SK-N-SH treated with all-trans-retinoic acid at 6 μM for 48 hours (cell line): Measurements from ENCODE around the gene OBP2A.

Experiments used
- CSDC2 ChIP-seq: fragments of 250-450 bp; sonication (Bioruptor Pico); IDR thresholded peaks from 2 replicates; pipeline ENCODE4 v1.5.0; 2020; ENCODE audit warnings: mild to moderate bottlenecking, moderate library complexity
- ISL1 ChIP-seq: fragments of 250-450 bp; sonication (Bioruptor Pico); IDR thresholded peaks from 2 replicates; pipeline ENCODE4 v2.1.2; 2022; ENCODE audit warnings: mild to moderate bottlenecking, moderate library complexity
- OSR1 ChIP-seq: fragments of 250-450 bp; sonication (Bioruptor Pico); IDR thresholded peaks from 2 replicates; pipeline ENCODE4 v1.8.0; 2022; ENCODE audit warnings: moderate library complexity, mild to moderate bottlenecking, inconsistent platforms
- PATZ1 ChIP-seq: fragments of 250-450 bp; sonication (Bioruptor Pico); IDR thresholded peaks from 2 replicates; pipeline ENCODE4 v1.8.0; 2020; ENCODE audit warnings: mild to moderate bottlenecking, moderate library complexity, borderline replicate concordance
- POU6F1 ChIP-seq: fragments of 250-450 bp; sonication (Bioruptor Pico); IDR thresholded peaks from 2 replicates; pipeline ENCODE4 v1.8.0; 2021; ENCODE audit warnings: low read depth, mild to moderate bottlenecking, moderate library complexity, borderline replicate concordance
- PPARA ChIP-seq: fragments of 250-450 bp; sonication (Bioruptor Pico); IDR thresholded peaks from 2 replicates; pipeline ENCODE4 v1.5.0; 2020; ENCODE audit warnings: mild to moderate bottlenecking, borderline replicate concordance
- RARB ChIP-seq: fragments of 250-450 bp; sonication (Bioruptor Pico); IDR thresholded peaks from 2 replicates; pipeline ENCODE4 v1.8.0; 2021; ENCODE audit warnings: mild to moderate bottlenecking, moderate library complexity
- TCF4 ChIP-seq: fragments of 250-450 bp; sonication (Bioruptor Pico); IDR thresholded peaks from 2 replicates; pipeline ENCODE4 v1.8.0; 2021; ENCODE audit warnings: mild to moderate bottlenecking, moderate library complexity, borderline replicate concordance
- ZC3H10 ChIP-seq: fragments of 250-450 bp; sonication (Bioruptor Pico); IDR thresholded peaks from 2 replicates; pipeline ENCODE4 v1.5.1; 2021; ENCODE audit warnings: mild to moderate bottlenecking, moderate library complexity
- ZFP3 ChIP-seq: fragments of 250-450 bp; sonication (Bioruptor Pico); IDR thresholded peaks from 2 replicates; pipeline ENCODE4 v1.5.0; 2020; ENCODE audit warnings: mild to moderate bottlenecking, moderate library complexity
- ZFP30 ChIP-seq: fragments of 450-650 bp; formaldehyde crosslinking; IDR thresholded peaks from 2 replicates; pipeline ENCODE4 v1.5.0; 2022; ENCODE audit warnings: mild to moderate bottlenecking, moderate library complexity
- ZNF565 ChIP-seq: fragments of 450-650 bp; formaldehyde crosslinking; conservative IDR thresholded peaks from 2 replicates; pipeline ENCODE4 v1.5.0; 2020; ENCODE audit warnings: low read depth, mild to moderate bottlenecking, moderate library complexity

GRCh38 chr9:135512904-135513303 lies 33.0 kb upstream of the OBP2A start:
- no peak for TF ChIP-seq ZNF565 (CRISPR knock-in tag)
- no peak for TF ChIP-seq PPARA (CRISPR knock-in tag)
- no peak for TF ChIP-seq PATZ1 (CRISPR knock-in tag)
- TF ChIP-seq RARB, result no peak
- no peak for TF ChIP-seq CSDC2 (CRISPR knock-in tag)
- no peak for TF ChIP-seq ZC3H10 (CRISPR knock-in tag)
- TF ChIP-seq ISL1 (CRISPR knock-in tag), result no peak
- no peak for TF ChIP-seq ZFP3 (CRISPR knock-in tag)
- TF ChIP-seq TCF4 (CRISPR knock-in tag), result no peak
- TF ChIP-seq OSR1, result no peak
- no peak for TF ChIP-seq ZFP30 (CRISPR knock-in tag)
- no peak for TF ChIP-seq POU6F1 (CRISPR knock-in tag)
